K562 (cell line): ENCODE data around the gene TAGLN3. TPM values are rescaled to one million over a fixed set of nuclear protein-coding genes. Genes with fewer than 3 reads are reported as not detected.

Experiments used
- ATAC-seq: fragments of 200-7000 bp; cut with Tn5 transposase; 3 replicates; pipeline ENCODE4 v1.9.1; 2020; ENCODE audit warnings: moderate library complexity
- BruUV-seq: library from RNA; stranded (reverse); fragments of 400-500 nt; replicated peaks from 2 replicates; lab custom pipeline; 2021; lab: Mats Ljungman, UMichigan
- CTCF ChIA-PET: fragments of 300-600 bp; formaldehyde crosslinking; extraction: SDS; loops from one replicate; lab custom pipeline; 2021; ENCODE audit warnings: low intra/inter-chr PET ratio; lab: Yijun Ruan, JAX
- POLR2A ChIA-PET: fragments of 300-600, 350-650 bp; sonication (Branson Sonifier 250); formaldehyde crosslinking; extraction: SDS; loops from one replicate; lab custom pipeline; 2021; ENCODE audit warnings: antibody characterized with exemption, inconsistent platforms; lab: Yijun Ruan, JAX
- DNase-seq, 4 experiments: peaks; one replicate each; pipeline versions ENCODE4 v3.0.0 to v3.0.0-alpha.2; 2011 to 2018; ENCODE audit warnings: low spot score in 3 of 4, mixed read lengths in 3 of 4; ENCODE audit errors: extremely low read depth in 1 of 4
- FAIRE-seq: peaks from 2 replicates; lab custom pipeline; 2011; peaks lifted over from hg19 to GRCh38; lab: Jason Lieb, UNC
- H2AFZ ChIP-seq: 2 replicates; pipeline ENCODE4 v1.6.0; 2011; ENCODE audit warnings: low read depth, low read length, control low read depth, inconsistent platforms
- H3K27ac ChIP-seq: fragments of 200-600 bp; 3 replicates; pipeline ENCODE4 v1.8.0; 2011; ENCODE audit warnings: low read depth, mild to moderate bottlenecking, control low read depth, inconsistent platforms, low read length, moderate library complexity, mixed read lengths; ENCODE audit errors: extremely low read depth
- H3K27me3 ChIP-seq, 2 experiments: fragments of 300-600 bp in 1 of 2; 2 replicates in 1 of 2; 3 replicates in 1 of 2; pipeline versions ENCODE4 v1.6.0 to v1.8.0; 2011; ENCODE audit warnings: inconsistent platforms in 2 of 2, low read length in 2 of 2, mild to moderate bottlenecking in 1 of 2, mixed read lengths in 1 of 2, moderate library complexity in 1 of 2; ENCODE audit not compliant: control insufficient read depth in 2 of 2, insufficient read depth in 2 of 2
- H3K36me3 ChIP-seq: fragments of 300-600 bp; 3 replicates; pipeline ENCODE4 v1.8.0; 2011; ENCODE audit warnings: mild to moderate bottlenecking, low read length, inconsistent platforms; ENCODE audit not compliant: control insufficient read depth, insufficient read depth
- H3K4me1 ChIP-seq, 2 experiments: fragments of 200-600 bp in 1 of 2; replicated peaks in 1 of 2; 2 replicates in 1 of 2; 3 replicates in 1 of 2; pipeline versions ENCODE4 v1.5.1 to v1.8.0; 2011; ENCODE audit warnings: inconsistent platforms in 2 of 2, low read length in 2 of 2, mild to moderate bottlenecking in 1 of 2, mixed read lengths in 1 of 2, moderate library complexity in 1 of 2; ENCODE audit not compliant: control insufficient read depth in 2 of 2, insufficient read depth in 2 of 2
- H3K4me2 ChIP-seq: 2 replicates; pipeline ENCODE4 v1.6.1; 2011; ENCODE audit warnings: low read length, control low read depth, inconsistent platforms, mixed read lengths; ENCODE audit not compliant: insufficient read depth
- H3K4me3 ChIP-seq: fragments of 200-600 bp; sonication (generic), shearing (Covaris generic); 2 replicates; pipeline ENCODE4 v1.5.1; 2016; ENCODE audit warnings: control low read depth, inconsistent platforms
- H3K79me2 ChIP-seq: fragments of 200-600 bp; 3 replicates; pipeline ENCODE4 v1.8.0; 2011; ENCODE audit warnings: low read length, inconsistent platforms; ENCODE audit not compliant: control insufficient read depth, insufficient read depth
- H3K9ac ChIP-seq, 2 experiments: 2 replicates each; pipeline versions ENCODE4 v1.6.0 to v1.6.1; 2011; ENCODE audit warnings: low read depth in 2 of 2, low read length in 2 of 2, control low read depth in 1 of 2, inconsistent platforms in 1 of 2, mild to moderate bottlenecking in 1 of 2, mixed read lengths in 1 of 2; ENCODE audit not compliant: insufficient read depth in 1 of 2
- H3K9me1 ChIP-seq: one replicate; pipeline ENCODE4 v1.6.0; 2011; ENCODE audit warnings: inconsistent platforms, mild to moderate bottlenecking, low read length, moderate library complexity; ENCODE audit not compliant: control insufficient read depth, insufficient read depth
- H3K9me3 ChIP-seq: replicated peaks from 2 replicates; pipeline ENCODE4 v1.5.1; 2011; ENCODE audit warnings: low read depth, low read length, inconsistent platforms; ENCODE audit not compliant: control insufficient read depth, insufficient read depth
- H4K20me1 ChIP-seq: replicated peaks from 2 replicates; pipeline ENCODE4 v1.6.1; 2011; ENCODE audit warnings: low read length, inconsistent platforms, mixed read lengths; ENCODE audit not compliant: control insufficient read depth, insufficient read depth
- ARHGAP35 ChIP-seq: fragments of 450-650 bp; IDR thresholded peaks from 2 replicates; pipeline ENCODE4 v1.6.1; 2018; ENCODE audit not compliant: partially characterized antibody
- CAMTA2 ChIP-seq: fragments of 250-450 bp; sonication (Bioruptor Pico); conservative IDR thresholded peaks from 2 replicates; pipeline ENCODE4 v1.5.1; 2022
- CEBPG ChIP-seq, 3 experiments: fragments of 200-800 bp in 1 of 3; sonication (Bioruptor generic) in 1 of 3; sonication (generic) in 1 of 3; formaldehyde crosslinking in 1 of 3; IDR thresholded peaks in 2 of 3; conservative IDR thresholded peaks in 1 of 3; 2 replicates each; pipeline versions ENCODE4 v1.6.1 to v1.8.0; 2016 to 2022; ENCODE audit warnings: missing compliant biosample characterization in 2 of 3, missing genetic modification characterization in 2 of 3, mild to moderate bottlenecking in 1 of 3, missing genetic modification reagents in 1 of 3
- CHD4 ChIP-seq: fragments of 200-600 bp; sonication (generic); IDR thresholded peaks from 3 replicates; pipeline ENCODE4 v1.6.1; 2012; ENCODE audit warnings: low read depth, mild to moderate bottlenecking, mixed read lengths, low read length, inconsistent platforms; ENCODE audit not compliant: insufficient read depth, insufficient replicate concordance, poor library complexity, severe bottlenecking
- FOXJ2 ChIP-seq: fragments of 200-800 bp; sonication (Bioruptor generic); IDR thresholded peaks from 2 replicates; pipeline ENCODE4 v1.6.1; 2016; ENCODE audit warnings: missing genetic modification characterization, missing compliant biosample characterization
- RB1 ChIP-seq: fragments of 450-650 bp; IDR thresholded peaks from 2 replicates; pipeline ENCODE4 v1.6.1; 2017; ENCODE audit warnings: low read depth, mild to moderate bottlenecking
- RBM39 ChIP-seq: fragments of 200-400 bp; formaldehyde crosslinking; optimal IDR thresholded peaks from 2 replicates; pipeline ENCODE3; 2018; ENCODE audit warnings: low read depth, low read length
- ZC3H11A ChIP-seq: IDR thresholded peaks from 2 replicates; pipeline ENCODE4 v1.6.1; 2012; ENCODE audit warnings: low read depth, low read length, improper control_type of control experiment
- ZNF212 ChIP-seq: fragments of 450-650 bp; formaldehyde crosslinking; IDR thresholded peaks from 2 replicates; pipeline ENCODE4 v1.4.0; 2020; ENCODE audit warnings: mild to moderate bottlenecking
- ZNF41 ChIP-seq: fragments of 250-450 bp; sonication (Bioruptor Pico); conservative IDR thresholded peaks from 2 replicates; pipeline ENCODE4 v1.4.0; 2020; ENCODE audit warnings: mild to moderate bottlenecking
- ZNF592 ChIP-seq: fragments of 450-650 bp; IDR thresholded peaks from 2 replicates; pipeline ENCODE4 v1.6.1; 2017; ENCODE audit warnings: antibody characterized with exemption, mild to moderate bottlenecking
- ZSCAN29 ChIP-seq: fragments of 450-650 bp; IDR thresholded peaks from 2 replicates; pipeline ENCODE4 v1.6.1; 2017
- WGBS: fragments of 100-300 bp; shearing (Covaris generic); methylation state at CpG from one replicate; pipeline ENCODE4 v1.1.6; 2016; ENCODE audit warnings: low coverage, mixed read lengths; ENCODE audit not compliant: insufficient coverage; ENCODE audit errors: missing lambda C conversion rate; 5-methylcytosine and 5-hydroxymethylcytosine counted together
- in situ Hi-C: fragments of 300-500 bp; cut with MboI; formaldehyde crosslinking; loops from 4 replicates; pipeline ENCODE4 v1.15.0; 2018; ENCODE audit warnings: inconsistent platforms, mixed read lengths
- intact Hi-C: fragments of 100-400 bp; cut with micrococcal nuclease; formaldehyde crosslinking; loops from 2 replicates; pipeline ENCODE4 v1.14.2; 2022
- polyA plus RNA-seq, 8 experiments: library from polyadenylated mRNA; depleted of rRNA in 4 of 8; stranded (reverse) in 5 of 8; unstranded in 3 of 8; fragments of >200 nt; fragmentation: Nextera tagmentation in 2 of 8; fragmentation: Illumina TruSeq in 1 of 8; extraction: Ambion mirVana in 2 of 8; extraction: Trizol in 1 of 8; gene quantifications; 2 replicates each; pipeline versions ENCODE4 v1.2.1 to v1.2.3, GENCODE V29; 2011 to 2014; ENCODE audit warnings: inconsistent platforms in 1 of 8, missing spikeins in 1 of 8
- total RNA-seq, 7 experiments: library from RNA; depleted of rRNA in 6 of 7; stranded (reverse); fragments of >200 nt in 6 of 7; fragmentation: Illumina TruSeq in 2 of 7; extraction: Trizol in 2 of 7; gene quantifications; 2 replicates each; pipeline versions ENCODE4 v1.2.1 to v1.2.3, GENCODE V29; 2011 to 2021; ENCODE audit warnings: low replicate concordance in 1 of 7
- TF ChIP-seq, protein P1 (sequence below), 2 experiments: fragments of 150-350 bp in 1 of 2; IDR thresholded peaks; 2 replicates each; pipeline ENCODE4 v1.6.1; 2012 to 2016; ENCODE audit warnings: low read depth in 2 of 2, low read length in 2 of 2, mild to moderate bottlenecking in 1 of 2, moderate library complexity in 1 of 2

Gene TAGLN3
- total and polyA plus RNA-seq, 9 of the 15 experiments (the other 6 are each of a cell fraction or from before 2014, with no cell fraction given), result 0.06 TPM; not detected in 7

DNA sequence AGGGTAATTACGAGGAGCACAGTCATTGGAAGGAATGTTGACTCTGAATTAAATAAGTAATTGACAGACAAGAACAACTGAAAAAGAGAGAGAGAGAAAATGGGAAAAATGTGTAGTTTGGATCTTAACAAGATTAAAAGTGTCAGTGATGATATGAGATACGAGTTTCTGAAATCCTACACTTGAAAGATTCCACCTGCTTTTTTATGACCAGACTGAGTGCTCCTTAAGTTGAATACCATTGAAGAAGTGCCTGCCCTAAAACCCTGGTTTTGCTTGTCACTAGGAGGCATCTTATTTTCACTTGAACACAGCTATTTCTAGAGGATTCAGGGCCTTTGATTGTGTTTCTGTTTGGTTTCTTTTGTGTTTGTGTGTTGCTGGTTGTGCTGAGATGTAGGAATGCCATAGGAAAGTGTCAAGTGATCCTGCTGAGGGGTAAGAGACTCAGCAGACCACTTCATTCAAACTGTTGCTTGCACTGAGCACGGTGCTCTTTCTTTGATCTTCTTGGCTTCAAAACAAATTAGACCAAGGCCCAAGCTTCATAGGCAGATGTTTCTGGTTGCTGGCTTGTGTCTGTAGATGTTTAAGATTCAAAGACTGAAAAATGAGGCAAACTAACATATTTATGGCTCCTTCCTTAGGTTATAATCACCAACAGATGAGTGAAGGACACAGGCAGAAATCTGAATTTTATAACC is 37.1 kb upstream of the TAGLN3 start:
- no peak for FAIRE-seq
- DNase-seq, result no peak
- WGBS, result 0% methylated on average over 3 of the region's 3 CpGs
- ChIA-PET POLR2A (no interaction called here), CTCF (no interaction called here)
- no peak for ATAC-seq
- intact Hi-C loops, result no loop called here
- Histone ChIP-seq H3K9me1 (no peaks in the 10 kb centered on the region), H3K4me1 (no peaks in the 10 kb centered on the region), H3K4me3 (no peak overlapping the region), H3K27me3 (no peaks in the 10 kb centered on the region), H4K20me1 (no peaks in the 10 kb centered on the region), H2AFZ (no peak overlapping the region), H3K27ac (no peak overlapping the region), H3K9me3 (no peaks in the 10 kb centered on the region), H3K4me2 (no peak overlapping the region), H3K9ac (no peak overlapping the region), H3K36me3 (no peaks in the 10 kb centered on the region), H3K79me2 (no peaks in the 10 kb centered on the region)
- no TSS peak for BruUV-seq
- in situ Hi-C loops, result loop anchor here (5.0 kb wide), 1 partner anchor 249 kb away; no protein-coding TSS in a partner anchor
- TF ChIP-seq CAMTA2 (CRISPR knock-in tag), result no peak
- no peak for TF ChIP-seq ZC3H11A
- no peak for TF ChIP-seq CEBPG (CRISPR knock-in tag; IDR thresholded peaks at IDR 0.05)
- no peak for TF ChIP-seq CEBPG (tag; conservative IDR thresholded peaks at IDR 0.05 in 1 of 2, IDR thresholded peaks at IDR 0.05 in 1 of 2)
- no peak for TF ChIP-seq RB1
- no peak for TF ChIP-seq CHD4
- TF ChIP-seq ZNF212 (CRISPR knock-in tag), result no peak
- TF ChIP-seq ZNF41 (CRISPR knock-in tag), result no peak
- no peak for TF ChIP-seq ZSCAN29
- TF ChIP-seq RBM39, result no peak
- TF ChIP-seq, protein P1, sequence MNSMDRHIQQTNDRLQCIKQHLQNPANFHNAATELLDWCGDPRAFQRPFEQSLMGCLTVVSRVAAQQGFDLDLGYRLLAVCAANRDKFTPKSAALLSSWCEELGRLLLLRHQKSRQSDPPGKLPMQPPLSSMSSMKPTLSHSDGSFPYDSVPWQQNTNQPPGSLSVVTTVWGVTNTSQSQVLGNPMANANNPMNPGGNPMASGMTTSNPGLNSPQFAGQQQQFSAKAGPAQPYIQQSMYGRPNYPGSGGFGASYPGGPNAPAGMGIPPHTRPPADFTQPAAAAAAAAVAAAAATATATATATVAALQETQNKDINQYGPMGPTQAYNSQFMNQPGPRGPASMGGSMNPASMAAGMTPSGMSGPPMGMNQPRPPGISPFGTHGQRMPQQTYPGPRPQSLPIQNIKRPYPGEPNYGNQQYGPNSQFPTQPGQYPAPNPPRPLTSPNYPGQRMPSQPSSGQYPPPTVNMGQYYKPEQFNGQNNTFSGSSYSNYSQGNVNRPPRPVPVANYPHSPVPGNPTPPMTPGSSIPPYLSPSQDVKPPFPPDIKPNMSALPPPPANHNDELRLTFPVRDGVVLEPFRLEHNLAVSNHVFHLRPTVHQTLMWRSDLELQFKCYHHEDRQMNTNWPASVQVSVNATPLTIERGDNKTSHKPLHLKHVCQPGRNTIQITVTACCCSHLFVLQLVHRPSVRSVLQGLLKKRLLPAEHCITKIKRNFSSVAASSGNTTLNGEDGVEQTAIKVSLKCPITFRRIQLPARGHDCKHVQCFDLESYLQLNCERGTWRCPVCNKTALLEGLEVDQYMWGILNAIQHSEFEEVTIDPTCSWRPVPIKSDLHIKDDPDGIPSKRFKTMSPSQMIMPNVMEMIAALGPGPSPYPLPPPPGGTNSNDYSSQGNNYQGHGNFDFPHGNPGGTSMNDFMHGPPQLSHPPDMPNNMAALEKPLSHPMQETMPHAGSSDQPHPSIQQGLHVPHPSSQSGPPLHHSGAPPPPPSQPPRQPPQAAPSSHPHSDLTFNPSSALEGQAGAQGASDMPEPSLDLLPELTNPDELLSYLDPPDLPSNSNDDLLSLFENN (IDR thresholded peaks at IDR 0.05; ENCODE audit: low read depth in 2 of 2, low read length in 2 of 2), result no peak
- no peak for TF ChIP-seq FOXJ2 (tag)
- TF ChIP-seq ZNF592, result no peak
- TF ChIP-seq ARHGAP35, result no peak
